Gastrocnemius medialis (tissue), 4 donors: ENCODE measurements around the gene PGAM5. TPM values are rescaled to one million over a fixed set of nuclear protein-coding genes. Genes with fewer than 3 reads are reported as not detected.

Experiments
- ATAC-seq, 2 donors: fragments of 150-250 bp; one replicate each; pipeline ENCODE4 v1.9.1; 2016
- DNase-seq, 2 donors: peaks; one replicate each; pipeline ENCODE4 v3.0.0-alpha.2; 2019
- H3K27ac ChIP-seq, 4 donors: fragments of 200-600 bp; sonication (generic); 1 replicate in 1 of 4; 2 replicates in 3 of 4; pipeline ENCODE4 v1.5.1; 2016 to 2018; ENCODE audit warnings: mild to moderate bottlenecking in 2 of 4, moderate library complexity in 1 of 4
- H3K27me3 ChIP-seq, 3 donors: fragments of 200-600 bp; sonication (generic) in 2 of 3; 1 replicate in 1 of 3; 2 replicates in 2 of 3; pipeline versions ENCODE4 v1.5.1 to v1.6.0; 2016 to 2019; ENCODE audit warnings: mild to moderate bottlenecking in 1 of 3, moderate library complexity in 1 of 3
- H3K36me3 ChIP-seq, 2 donors: fragments of 200-600 bp; sonication (generic) in 1 of 2; one replicate each; pipeline ENCODE4 v1.5.1; 2017 to 2018
- H3K4me1 ChIP-seq, 2 donors: fragments of 200-600 bp; sonication (generic) in 1 of 2; one replicate each; pipeline ENCODE4 v1.5.1; 2016 to 2017; ENCODE audit warnings: mild to moderate bottlenecking in 2 of 2
- H3K4me3 ChIP-seq, 4 donors: fragments of 200-600 bp; sonication (generic) in 3 of 4; 1 replicate in 1 of 4; 2 replicates in 3 of 4; pipeline ENCODE4 v1.5.1; 2016 to 2019; ENCODE audit warnings: mild to moderate bottlenecking in 2 of 4
- H3K9me3 ChIP-seq, 3 donors: fragments of 200-600 bp; sonication (generic) in 2 of 3; 1 replicate in 1 of 3; 2 replicates in 2 of 3; pipeline ENCODE4 v1.5.1; 2016 to 2019
- CTCF ChIP-seq, 5 experiments: fragments of 450-650 bp in 3 of 5; fragments of 200-600 bp in 2 of 5; sonication (generic) in 2 of 5; IDR thresholded peaks in 4 of 5; conservative IDR thresholded peaks in 1 of 5; 1 replicate in 4 of 5; 2 replicates in 1 of 5; pipeline ENCODE4 v1.5.1; 2016 to 2019; ENCODE audit warnings: antibody characterized with exemption in 5 of 5, mild to moderate bottlenecking in 3 of 5, moderate library complexity in 3 of 5
- POLR2A ChIP-seq, 2 donors: fragments of 450-650 bp; IDR thresholded peaks; one replicate each; pipeline ENCODE4 v1.6.1; 2017; ENCODE audit warnings: antibody characterized with exemption in 2 of 2, mild to moderate bottlenecking in 2 of 2, moderate library complexity in 2 of 2
- in situ Hi-C, 4 donors: fragments of 200-750 bp; cut with MboI; loops; one replicate each; pipeline versions ENCODE4 v1.15.0 to v1.8.0; 2017; ENCODE audit warnings: low sequenced_read_pairs in 4 of 4
- intact Hi-C: fragments of 100-400 bp; cut with DNase I; formaldehyde crosslinking; loops from one replicate; pipeline ENCODE4 v1.15.1; 2023; ENCODE audit warnings: low total_unique reads
- total RNA-seq, 4 donors: library from RNA; depleted of rRNA; stranded (reverse); fragments of >200 nt; gene quantifications; one replicate each; pipeline versions ENCODE4 v1.1.0 to v1.2.3, GENCODE V29; 2016

PGAM5 gene
- total RNA-seq, 4 donors from 2014 or later = 36.6 to 75.1 (median 62.8) TPM

- Histone ChIP-seq H3K4me1 (no peaks in the 10 kb centered on the region), H3K9me3 (no peaks in the 10 kb centered on the region), H3K27ac (no peak overlapping the region), H3K4me3 (no peak overlapping the region), H3K27me3 (no peaks in the 10 kb centered on the region), H3K36me3 (no peaks in the 10 kb centered on the region)
- no peak for DNase-seq
- TF ChIP-seq POLR2A (IDR thresholded peaks at IDR 0.05) = no peak
- TF ChIP-seq CTCF (IDR thresholded peaks at IDR 0.05 in 4 of 5, conservative IDR thresholded peaks at IDR 0.05 in 1 of 5) = no peak
- no peak for ATAC-seq
- intact Hi-C loops (no loop called here), in situ Hi-C loops (no loop called here)
These were observed 15.2 kb upstream of the PGAM5 start for GRCh38 chr12:132695431-132695830.

GRCh38 chr12:132698341-132698740 lies 12.3 kb upstream of the PGAM5 start:
- Histone ChIP-seq H3K4me1 (no peaks in the 10 kb centered on the region), H3K9me3 (no peaks in the 10 kb centered on the region), H3K4me3 (no peak overlapping the region), H3K27me3 (no peaks in the 10 kb centered on the region), H3K27ac (no peak overlapping the region), H3K36me3 (no peaks in the 10 kb centered on the region)
- TF ChIP-seq CTCF (IDR thresholded peaks at IDR 0.05 in 4 of 5, conservative IDR thresholded peaks at IDR 0.05 in 1 of 5) (no peak), POLR2A (IDR thresholded peaks at IDR 0.05) (no peak)
- no peak for ATAC-seq
- in situ Hi-C loops (no loop called here), intact Hi-C loops (no loop called here)
- DNase-seq = no peak

- H3K9me3 ChIP-seq = no peaks in the 10 kb centered on the region
- no peak overlapping the region for H3K4me3 ChIP-seq
- H3K36me3 ChIP-seq = peaks cover 0 to 12% of the 10 kb centered on the region in 2 donors
- H3K27me3 ChIP-seq = no peaks in the 10 kb centered on the region
- ATAC-seq = no peak
- H3K27ac ChIP-seq = no peak overlapping the region
- DNase-seq = no peak
- no peaks in the 10 kb centered on the region for H3K4me1 ChIP-seq
- in situ Hi-C loops = no loop called here
- TF ChIP-seq CTCF (IDR thresholded peaks at IDR 0.05 in 4 of 5, conservative IDR thresholded peaks at IDR 0.05 in 1 of 5) = no peak
- intact Hi-C loops = no loop called here
These were observed 10.3 kb upstream of the PGAM5 start for GRCh38 chr12:132700212-132700822.

GRCh38 chr12:132702640-132703039 lies 8.0 kb upstream of the PGAM5 start:
- no peaks in the 10 kb centered on the region for H3K4me1 ChIP-seq
- H3K9me3 ChIP-seq = no peaks in the 10 kb centered on the region
- H3K4me3 ChIP-seq = no peak overlapping the region
- in situ Hi-C loops = no loop called here
- intact Hi-C loops = no loop called here
- no peak for DNase-seq
- no peak for TF ChIP-seq POLR2A (IDR thresholded peaks at IDR 0.05)
- no peak for TF ChIP-seq CTCF (IDR thresholded peaks at IDR 0.05 in 4 of 5, conservative IDR thresholded peaks at IDR 0.05 in 1 of 5)
- ATAC-seq = no peak
- peaks cover 0 to 12% of the 10 kb centered on the region in 2 donors for H3K36me3 ChIP-seq
- H3K27ac ChIP-seq = no peak overlapping the region
- H3K27me3 ChIP-seq = no peaks in the 10 kb centered on the region

GRCh38 chr12:132703641-132704040 lies 7.0 kb upstream of the PGAM5 start:
- no peaks in the 10 kb centered on the region for H3K27me3 ChIP-seq
- H3K27ac ChIP-seq = no peak overlapping the region
- no peaks in the 10 kb centered on the region for H3K9me3 ChIP-seq
- peaks cover 0 to 12% of the 10 kb centered on the region in 2 donors for H3K36me3 ChIP-seq
- intact Hi-C loops = no loop called here
- ATAC-seq (no peak), DNase-seq (no peak)
- in situ Hi-C loops = no loop called here
- H3K4me3 ChIP-seq = no peak overlapping the region
- TF ChIP-seq POLR2A (IDR thresholded peaks at IDR 0.05) = no peak
- TF ChIP-seq CTCF (IDR thresholded peaks at IDR 0.05 in 4 of 5, conservative IDR thresholded peaks at IDR 0.05 in 1 of 5) = no peak
- H3K4me1 ChIP-seq = no peaks in the 10 kb centered on the region
